Measurements from ENCODE around the gene ZFTA.

DNA sequence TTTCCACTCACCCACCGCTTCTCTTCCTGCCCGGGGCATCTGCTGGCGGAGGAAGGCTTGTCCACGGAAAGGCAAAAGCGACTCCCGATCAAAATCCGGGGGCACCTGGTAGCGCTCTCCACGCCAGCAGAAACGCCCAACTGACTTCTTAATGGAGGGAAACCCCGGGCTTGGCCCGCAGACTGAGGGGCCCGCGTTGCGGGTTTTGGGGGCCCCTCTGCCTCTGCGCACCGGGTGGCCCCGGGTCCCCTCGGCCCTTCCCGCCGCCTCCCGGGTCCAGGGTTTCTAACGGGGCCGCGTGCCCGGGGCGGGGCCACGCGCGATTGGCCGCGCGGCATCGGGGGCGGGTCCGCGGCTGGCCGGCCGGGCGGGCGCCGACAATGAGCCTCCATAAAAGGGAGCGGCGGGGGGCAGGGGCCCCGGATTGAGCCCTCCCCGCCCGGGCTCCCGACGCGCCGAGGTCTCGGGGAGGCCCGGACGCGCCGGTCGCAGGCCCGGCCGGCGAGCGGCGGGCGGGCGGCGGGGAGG, 44.5 kb upstream of the ZFTA start, which contains the start of gene SPINDOC:
- TF ChIP-seq YY1 (IDR thresholded peaks at IDR 0.05; ENCODE audit: insufficient read depth, insufficient read length) (no peak), ZNF274 (IDR thresholded peaks at IDR 0.05; ENCODE audit: low read depth, low read length) (no peak)
